IMR-90 (cell line): ENCODE measurements around the gene NR5A2.

Source experiments
- BHLHE40 ChIP-seq: fragments of 150-350 bp; IDR thresholded peaks from 2 replicates; pipeline ENCODE4 v1.6.1; 2016; ENCODE audit warnings: mild to moderate bottlenecking, low read depth, low read length
- CEBPB ChIP-seq: IDR thresholded peaks from 2 replicates; pipeline ENCODE4 v1.6.1; 2012; ENCODE audit warnings: low read depth, low read length, improper control_type of control experiment
- CHD1 ChIP-seq: IDR thresholded peaks from 2 replicates; pipeline ENCODE4 v1.6.1; 2012; ENCODE audit warnings: low read depth, low read length, improper control_type of control experiment
- ELK1 ChIP-seq: fragments of 150-350 bp; IDR thresholded peaks from 2 replicates; pipeline ENCODE4 v1.6.1; 2016; ENCODE audit warnings: low read depth, mild to moderate bottlenecking, low read length, moderate library complexity, borderline replicate concordance
- FOS ChIP-seq: fragments of 150-350 bp; IDR thresholded peaks from 2 replicates; pipeline ENCODE4 v1.6.1; 2016; ENCODE audit warnings: low read depth, low read length
- MXI1 ChIP-seq: IDR thresholded peaks from 2 replicates; pipeline ENCODE4 v1.6.1; 2012; ENCODE audit warnings: low read depth, mild to moderate bottlenecking, low read length, moderate library complexity, borderline replicate concordance
- NFE2L2 ChIP-seq: fragments of 150-350 bp; IDR thresholded peaks from 2 replicates; pipeline ENCODE4 v1.6.1; 2016; ENCODE audit warnings: low read depth, mild to moderate bottlenecking, low read length
- POLR2A ChIP-seq: IDR thresholded peaks from 2 replicates; pipeline ENCODE4 v1.6.1; 2012; ENCODE audit warnings: mild to moderate bottlenecking, low read depth, low read length
- RAD21 ChIP-seq: IDR thresholded peaks from 2 replicates; pipeline ENCODE4 v1.6.1; 2012; ENCODE audit warnings: low read length, improper control_type of control experiment
- RCOR1 ChIP-seq: IDR thresholded peaks from 2 replicates; pipeline ENCODE4 v1.6.1; 2012; ENCODE audit warnings: mild to moderate bottlenecking, low read length, improper control_type of control experiment; ENCODE audit not compliant: insufficient replicate concordance
- RFX5 ChIP-seq: IDR thresholded peaks from 2 replicates; pipeline ENCODE4 v1.8.0; 2012; ENCODE audit warnings: low read depth, mild to moderate bottlenecking, low read length, moderate library complexity
- SMC3 ChIP-seq: fragments of 150-350 bp; IDR thresholded peaks from 2 replicates; pipeline ENCODE4 v1.6.1; 2016; ENCODE audit warnings: low read depth, mild to moderate bottlenecking, antibody characterized with exemption, low read length, moderate library complexity
- TF ChIP-seq, protein P1 (sequence below): conservative IDR thresholded peaks from 2 replicates; pipeline ENCODE4 v1.5.1; 2012; ENCODE audit warnings: mild to moderate bottlenecking, low read depth, low read length, improper control_type of control experiment
- TF ChIP-seq, protein P2 (sequence below): fragments of 150-350 bp; IDR thresholded peaks from 2 replicates; pipeline ENCODE4 v1.6.1; 2017; ENCODE audit warnings: mild to moderate bottlenecking, antibody characterized with exemption, low read length, low read depth

GRCh38 chr1:200021577-200022238, 5.8 kb upstream of the NR5A2 start:
- TF ChIP-seq RCOR1 (no peak), POLR2A (no peak), ELK1 (no peak), SMC3 (no peak), RAD21 (no peak), RFX5 (no peak), FOS (no peak), MXI1 (no peak), CEBPB (no peak), CHD1 (no peak), NFE2L2 (no peak), BHLHE40 (no peak)
- TF ChIP-seq, protein P1, sequence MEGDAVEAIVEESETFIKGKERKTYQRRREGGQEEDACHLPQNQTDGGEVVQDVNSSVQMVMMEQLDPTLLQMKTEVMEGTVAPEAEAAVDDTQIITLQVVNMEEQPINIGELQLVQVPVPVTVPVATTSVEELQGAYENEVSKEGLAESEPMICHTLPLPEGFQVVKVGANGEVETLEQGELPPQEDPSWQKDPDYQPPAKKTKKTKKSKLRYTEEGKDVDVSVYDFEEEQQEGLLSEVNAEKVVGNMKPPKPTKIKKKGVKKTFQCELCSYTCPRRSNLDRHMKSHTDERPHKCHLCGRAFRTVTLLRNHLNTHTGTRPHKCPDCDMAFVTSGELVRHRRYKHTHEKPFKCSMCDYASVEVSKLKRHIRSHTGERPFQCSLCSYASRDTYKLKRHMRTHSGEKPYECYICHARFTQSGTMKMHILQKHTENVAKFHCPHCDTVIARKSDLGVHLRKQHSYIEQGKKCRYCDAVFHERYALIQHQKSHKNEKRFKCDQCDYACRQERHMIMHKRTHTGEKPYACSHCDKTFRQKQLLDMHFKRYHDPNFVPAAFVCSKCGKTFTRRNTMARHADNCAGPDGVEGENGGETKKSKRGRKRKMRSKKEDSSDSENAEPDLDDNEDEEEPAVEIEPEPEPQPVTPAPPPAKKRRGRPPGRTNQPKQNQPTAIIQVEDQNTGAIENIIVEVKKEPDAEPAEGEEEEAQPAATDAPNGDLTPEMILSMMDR = no peak
- TF ChIP-seq, protein P2, sequence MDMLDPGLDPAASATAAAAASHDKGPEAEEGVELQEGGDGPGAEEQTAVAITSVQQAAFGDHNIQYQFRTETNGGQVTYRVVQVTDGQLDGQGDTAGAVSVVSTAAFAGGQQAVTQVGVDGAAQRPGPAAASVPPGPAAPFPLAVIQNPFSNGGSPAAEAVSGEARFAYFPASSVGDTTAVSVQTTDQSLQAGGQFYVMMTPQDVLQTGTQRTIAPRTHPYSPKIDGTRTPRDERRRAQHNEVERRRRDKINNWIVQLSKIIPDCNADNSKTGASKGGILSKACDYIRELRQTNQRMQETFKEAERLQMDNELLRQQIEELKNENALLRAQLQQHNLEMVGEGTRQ = no peak
